Posterior cingulate gyrus (tissue), 11 donors: ENCODE results near the gene EDDM3A.

Experiments
- DNase-seq, 10 donors: peaks; one replicate each; pipeline versions ENCODE4 v3.0.0 to v3.0.0-alpha.2; 2020 to 2021; ENCODE audit warnings: mixed read lengths in 3 of 10
- intact Hi-C: fragments of 100-400 bp; cut with DNase I; formaldehyde crosslinking; loops from one replicate; pipeline ENCODE4 v1.15.1; 2023

EDDM3A gene

DNA sequence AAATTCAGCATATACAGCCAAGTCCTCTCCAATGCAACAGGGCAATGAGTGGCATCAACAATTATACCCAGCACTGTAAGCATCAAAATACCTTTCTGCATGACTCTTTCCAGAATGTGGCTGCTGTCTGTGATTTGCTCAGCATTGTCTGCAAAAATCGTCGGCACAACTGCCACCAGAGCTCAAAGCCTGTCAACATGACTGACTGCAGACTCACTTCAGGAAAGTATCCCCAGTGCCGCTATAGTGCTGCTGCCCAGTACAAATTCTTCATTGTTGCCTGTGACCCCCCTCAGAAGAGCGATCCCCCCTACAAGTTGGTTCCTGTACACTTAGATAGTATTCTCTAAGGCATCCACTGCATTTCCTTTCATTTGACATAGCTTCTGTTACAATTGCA is 36.1 kb downstream of the EDDM3A start:
- peak in 1 of 10 donors; percentile 71 for DNase-seq
- intact Hi-C loops = no loop called here

DNA sequence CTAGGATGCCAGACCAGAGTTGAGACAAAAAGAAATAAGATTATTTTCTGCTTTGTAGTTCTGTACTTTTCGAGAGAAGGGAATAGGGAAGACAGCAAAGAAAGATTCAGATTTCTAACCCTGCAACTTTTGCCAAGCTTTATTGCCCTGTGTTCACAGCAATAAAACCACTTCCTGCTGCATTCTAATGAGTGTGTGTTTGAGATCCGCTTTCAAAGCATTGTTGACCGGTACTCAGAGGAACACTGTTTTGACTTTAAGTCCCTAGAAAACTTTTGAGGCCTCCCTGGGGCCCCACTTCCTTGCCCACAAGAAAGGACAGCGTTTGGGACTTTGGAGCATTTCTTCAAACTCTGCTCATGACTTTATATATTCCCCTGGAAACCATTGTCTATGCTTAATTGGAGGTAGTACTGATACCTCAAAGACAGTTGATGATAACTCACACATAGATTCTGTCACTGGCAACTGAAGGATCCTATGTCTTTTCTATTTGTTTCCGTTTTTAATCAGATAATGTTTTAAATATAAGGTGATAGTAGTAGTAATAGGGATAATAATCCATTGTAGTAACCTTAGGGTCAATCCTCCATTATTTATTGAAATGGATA is 36.7 kb downstream of the EDDM3A start:
- intact Hi-C loops = no loop called here
- no peak for DNase-seq

DNA sequence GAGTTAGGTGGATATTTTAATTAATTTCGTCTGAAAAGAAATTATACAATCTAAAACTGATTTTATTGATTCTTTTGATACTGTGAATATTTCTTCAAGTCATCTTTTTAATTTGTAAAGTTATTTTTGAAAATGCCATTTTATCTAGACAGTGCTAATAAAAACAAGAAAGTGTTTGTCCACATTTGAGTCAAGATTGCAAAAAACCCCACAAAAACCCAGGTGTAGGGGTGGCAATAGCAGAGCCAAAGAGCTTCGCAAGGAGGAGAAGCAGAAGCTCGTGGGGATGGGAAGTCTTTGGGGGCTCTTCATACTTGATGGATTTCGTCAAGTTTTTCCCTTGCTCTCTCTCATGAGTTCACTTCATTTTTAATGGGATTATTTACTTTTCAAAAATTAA is 41.3 kb downstream of the EDDM3A start:
- intact Hi-C loops = no loop called here
- no peak for DNase-seq

DNA sequence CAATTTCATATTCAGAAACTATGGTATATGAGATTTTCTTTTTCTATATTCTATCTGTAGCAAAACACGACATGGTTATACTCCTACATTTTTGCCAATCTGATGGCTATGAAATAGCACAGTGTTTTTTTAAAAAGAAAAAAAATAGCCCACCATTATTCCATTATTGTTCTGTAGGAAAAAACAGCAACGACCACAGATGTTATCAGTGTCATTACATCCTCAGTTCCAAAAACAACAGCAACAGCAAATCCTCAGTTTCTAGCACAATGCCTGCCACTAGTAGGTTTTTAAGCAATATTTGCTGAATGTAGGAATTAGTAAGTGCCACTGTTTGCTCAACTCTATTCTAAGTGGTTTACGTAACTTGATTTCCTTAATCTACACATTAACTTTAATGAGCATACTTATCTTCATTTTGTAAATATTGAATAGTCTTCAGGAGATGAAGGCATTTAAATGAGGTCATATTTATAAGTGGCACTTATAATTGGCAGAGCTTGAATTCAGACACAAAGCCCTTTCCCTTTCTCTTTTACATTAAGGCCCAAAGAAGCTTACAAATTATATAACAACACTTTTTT is 43.6 kb downstream of the EDDM3A start:
- DNase-seq = no peak
- intact Hi-C loops = no loop called here

DNA sequence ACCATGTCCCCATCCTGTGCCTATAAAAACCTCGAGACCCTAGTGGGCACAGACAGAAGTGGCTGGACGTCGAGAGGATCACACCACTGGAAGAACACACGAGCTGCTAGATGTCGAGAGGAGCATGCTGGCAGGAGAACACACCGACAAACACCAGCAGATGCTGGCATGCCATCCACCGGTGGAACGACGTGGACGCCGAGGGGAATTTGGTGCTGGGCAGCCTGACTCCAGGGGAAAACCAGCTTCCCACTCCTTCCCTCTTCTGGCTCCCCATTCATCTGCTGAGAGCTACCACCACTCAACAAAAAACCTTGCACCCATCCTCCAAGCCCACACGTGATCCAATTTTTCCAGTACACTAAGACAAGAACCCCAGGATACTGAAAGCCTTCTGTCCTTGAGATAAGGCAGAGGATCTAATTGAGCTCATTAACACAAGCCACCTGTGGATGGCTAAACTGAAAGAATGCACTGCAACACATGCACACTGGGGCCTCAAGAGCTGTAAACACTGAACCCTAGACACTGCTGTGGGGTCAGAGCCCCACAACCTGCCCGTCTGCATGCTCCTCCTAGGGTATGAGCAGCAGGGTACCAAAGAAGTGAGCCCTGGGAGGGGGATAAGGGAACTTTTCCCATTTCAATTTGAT is 44.9 kb downstream of the EDDM3A start:
- no peak for DNase-seq
- intact Hi-C loops = no loop called here

DNA sequence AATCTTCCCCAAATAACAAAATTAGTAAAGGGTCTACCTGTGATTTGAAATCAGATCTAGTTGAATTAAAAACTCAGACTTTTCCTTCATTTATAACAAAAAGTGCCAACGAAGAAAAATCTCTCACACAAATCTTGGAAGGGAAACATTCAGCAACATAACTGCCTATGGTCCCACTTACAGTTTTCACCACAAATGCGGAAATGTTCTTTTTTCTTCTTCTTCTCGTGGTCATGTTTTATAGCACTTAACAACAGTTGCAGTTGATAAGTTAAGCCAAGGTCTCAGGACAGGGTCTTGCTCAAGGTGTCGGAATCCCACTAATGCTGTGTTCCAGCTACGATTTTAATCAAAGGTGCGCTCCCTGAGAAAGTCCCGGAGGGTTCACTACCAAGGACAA is 45.5 kb downstream of the EDDM3A start:
- DNase-seq = no peak
- intact Hi-C loops = no loop called here

DNA sequence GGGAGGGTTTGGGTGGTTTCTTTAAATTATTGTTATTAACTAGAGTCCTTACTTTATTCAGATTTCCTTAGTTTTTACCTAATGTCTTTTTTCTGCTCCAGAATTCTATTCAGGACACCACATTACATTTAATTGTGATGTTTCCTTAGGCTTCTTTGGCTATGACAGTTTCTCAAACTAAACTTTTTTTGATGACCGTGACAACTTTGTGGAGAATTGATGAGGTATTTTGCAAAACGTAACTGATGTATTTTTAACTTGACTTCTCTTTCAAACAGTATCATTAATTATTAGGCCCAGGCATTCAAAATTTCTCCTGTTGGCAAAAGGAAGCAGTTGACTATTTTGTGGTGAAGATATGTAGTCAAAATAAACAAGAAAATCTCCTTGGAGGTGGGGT is 45.9 kb downstream of the EDDM3A start:
- no peak for DNase-seq
- intact Hi-C loops = no loop called here

DNA sequence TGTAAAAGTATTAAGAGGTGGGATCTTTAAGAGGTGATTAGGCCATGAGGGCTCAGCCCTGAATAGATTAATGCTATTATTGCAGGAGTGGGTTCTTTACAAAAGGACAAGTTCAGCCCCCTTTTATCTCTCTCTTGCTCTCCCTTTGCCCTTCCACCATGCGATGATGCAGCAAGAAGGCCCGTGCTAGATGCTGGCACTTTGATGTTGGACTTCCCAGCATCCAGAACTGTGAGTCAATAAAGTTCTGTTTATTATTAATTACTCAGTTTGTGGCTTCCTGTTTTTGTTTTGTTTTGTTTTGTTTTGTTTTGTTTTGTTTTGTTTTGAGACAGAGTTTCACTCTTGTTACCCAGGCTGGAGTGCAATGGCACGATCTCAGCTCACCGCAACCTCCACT is 46.9 kb downstream of the EDDM3A start:
- no peak for DNase-seq
- intact Hi-C loops = no loop called here

DNA sequence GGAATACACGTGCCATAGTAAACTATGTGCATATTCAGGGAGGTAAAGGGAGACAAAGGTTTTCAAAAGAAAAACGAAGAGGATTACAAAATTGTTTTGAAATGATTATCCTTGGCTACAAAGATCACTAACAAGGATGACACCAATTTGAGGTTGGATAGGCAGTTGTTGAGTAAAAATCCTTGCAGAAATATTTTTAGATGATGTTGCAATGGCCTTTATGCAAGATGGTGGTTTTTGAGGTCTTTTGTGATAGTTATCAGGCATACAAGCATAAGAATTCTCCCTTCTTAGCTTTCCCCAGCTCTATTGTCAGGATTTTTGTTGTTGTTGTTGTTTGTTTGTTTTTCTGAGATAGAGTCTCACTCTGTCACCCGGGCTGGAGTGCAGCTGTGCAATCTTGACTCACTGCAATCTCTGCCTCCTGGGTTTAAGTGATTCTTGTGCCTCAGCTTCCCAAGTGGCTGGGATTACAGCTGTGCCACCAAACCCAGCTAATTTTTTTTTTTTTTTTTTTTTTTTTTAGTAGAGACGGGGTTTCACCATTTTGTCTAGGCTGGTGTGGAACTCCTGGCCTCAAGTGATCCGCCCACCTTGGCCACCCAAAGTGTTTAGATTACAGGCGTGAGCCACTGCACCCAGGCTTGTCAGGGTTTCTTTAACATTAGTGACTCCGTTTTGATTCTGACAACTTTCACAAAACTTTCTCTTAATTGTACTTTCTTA is 49.1 kb downstream of the EDDM3A start:
- no peak for DNase-seq
- intact Hi-C loops = no loop called here

DNA sequence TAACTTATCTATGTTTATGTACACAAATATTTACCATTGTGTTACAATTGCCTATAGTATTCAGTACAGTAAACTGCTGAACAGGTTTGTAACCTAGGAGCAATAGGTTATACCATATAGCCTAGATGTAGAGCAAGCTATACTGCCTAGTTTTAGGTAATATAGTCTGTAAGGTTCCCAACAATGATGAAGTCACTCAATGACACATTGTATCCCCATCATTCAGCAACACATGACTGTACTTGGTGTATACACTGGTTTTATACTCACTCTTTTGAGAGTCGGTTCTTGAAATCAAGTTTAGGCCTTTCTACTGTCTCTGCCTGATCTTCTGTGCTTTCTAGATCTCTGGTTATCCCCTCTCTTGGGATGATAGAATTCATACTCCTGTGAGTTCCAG is 51.5 kb downstream of the EDDM3A start:
- DNase-seq = no peak
- intact Hi-C loops = no loop called here
